CD4-positive, alpha-beta T cell treated with Interleukin-1 beta for 1 hour (primary cell): ENCODE measurements around the gene PITX2.
"Not testable (repeated sequence)": the region's sequence is repeated elsewhere in the genome, so short reads cannot be mapped to it uniquely, and the experiment has no call there.

Source experiments
- DNase-seq, 2 donors: peaks; one replicate each; pipeline ENCODE4 v3.0.0-alpha.2; 2020 to 2022

The PITX2 gene

DNA sequence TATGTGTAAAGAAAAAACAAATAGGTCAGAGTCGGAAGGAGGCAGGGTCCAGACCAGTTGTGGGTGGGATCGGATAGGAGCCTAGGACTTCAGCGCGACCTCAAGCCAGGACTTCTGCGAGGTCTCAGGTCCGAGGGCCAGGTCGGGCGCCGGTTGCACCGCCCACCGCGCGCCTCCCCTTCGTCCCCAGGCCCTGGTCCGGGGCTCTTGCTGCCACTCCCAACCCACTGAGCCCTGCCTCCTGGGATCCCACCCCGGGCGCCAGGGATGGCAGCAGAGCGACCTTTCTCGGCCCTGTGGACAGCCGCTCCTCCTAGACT lies 12.3 kb downstream of the PITX2 start:
- DNase-seq, result no peak

DNA sequence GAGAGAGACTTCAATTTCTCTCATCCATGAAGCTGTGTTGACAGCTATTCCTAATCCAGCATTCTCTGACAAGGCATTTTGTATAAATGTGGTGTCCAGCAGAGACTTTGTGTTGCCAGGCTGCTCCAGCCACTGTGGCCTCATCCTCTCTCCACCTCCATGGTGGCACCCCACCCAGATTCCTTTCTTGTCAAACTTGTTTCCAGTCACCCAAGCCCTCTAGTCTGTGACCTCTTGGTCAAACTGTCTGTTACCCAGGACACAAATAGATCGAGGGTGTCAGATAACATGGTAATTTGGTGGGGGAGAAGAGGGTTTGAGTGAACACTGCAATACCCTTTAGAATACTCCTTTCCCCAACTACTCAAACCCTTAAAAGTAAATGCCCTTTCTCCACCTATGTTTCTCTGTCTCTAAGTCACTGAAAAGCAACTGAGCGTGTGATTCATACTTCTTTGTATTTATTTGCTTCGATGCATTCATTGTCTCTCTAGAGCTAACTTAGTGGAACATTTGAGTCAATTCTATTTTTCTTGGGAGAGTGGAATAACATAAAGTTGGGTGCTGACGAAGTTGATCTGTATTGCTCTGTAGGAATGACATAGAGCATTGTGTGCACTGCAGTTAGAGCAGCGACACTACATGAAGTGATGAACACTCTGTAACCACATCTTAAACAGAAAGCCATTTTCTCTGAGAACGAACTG lies 13.7 kb downstream of the PITX2 start:
- DNase-seq, result no peak

DNA sequence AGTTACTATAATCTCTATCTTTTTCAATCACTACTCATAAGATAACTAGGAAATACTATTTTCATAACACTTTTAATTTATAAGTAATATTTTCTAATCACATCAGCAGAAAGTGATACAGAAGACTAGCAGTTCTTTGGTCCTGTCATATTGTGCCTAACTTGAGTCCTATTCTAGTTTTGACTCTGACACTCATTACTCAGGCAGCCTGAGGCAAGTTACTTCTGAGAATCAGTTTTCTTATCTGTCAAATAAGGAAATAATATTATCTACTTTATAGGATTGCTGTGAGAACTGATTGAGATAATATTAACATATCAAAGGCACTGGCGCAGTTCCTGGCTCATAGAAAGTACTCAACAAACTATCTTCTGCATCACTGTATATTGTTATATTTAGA lies 17.8 kb downstream of the PITX2 start:
- no peak for DNase-seq

DNA sequence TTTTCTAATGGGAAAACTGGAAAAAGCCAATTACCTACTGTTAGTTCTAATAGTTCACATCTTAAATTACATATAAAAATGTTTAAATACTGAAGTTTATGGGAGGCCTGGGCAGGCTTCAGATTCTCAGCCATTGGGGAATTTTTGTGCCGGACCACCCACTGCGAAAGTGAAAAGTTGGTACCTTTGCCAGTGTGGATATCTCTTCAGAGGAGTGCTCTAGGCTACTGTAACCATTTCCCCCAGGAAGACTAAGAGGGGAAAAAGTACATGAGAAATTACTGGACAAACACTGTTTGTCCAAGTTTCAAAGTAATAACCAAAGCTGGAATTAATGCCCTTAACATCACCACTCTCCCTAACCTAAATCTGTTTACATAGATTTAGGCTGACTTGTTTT lies 20.8 kb downstream of the PITX2 start:
- no peak for DNase-seq

DNA sequence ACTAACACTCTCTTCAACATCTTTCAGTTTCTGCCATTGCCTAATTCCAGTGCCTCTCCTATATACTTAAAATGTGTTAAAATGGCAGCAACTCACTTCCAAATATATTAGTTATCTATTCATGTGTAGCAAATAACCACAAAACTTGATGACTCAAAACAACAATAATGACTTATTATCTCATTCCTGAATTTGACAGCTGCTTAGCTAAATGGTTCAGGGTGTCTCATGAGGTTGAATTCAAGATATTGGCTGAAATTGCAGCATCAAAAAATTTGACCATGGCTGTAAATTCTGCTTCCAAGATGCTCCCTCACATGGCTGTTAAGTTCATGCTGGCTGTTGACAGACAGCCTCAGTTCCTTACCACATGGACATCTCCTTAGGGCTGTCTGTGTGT lies 25.3 kb downstream of the PITX2 start:
- no peak for DNase-seq

- no peak for DNase-seq
Observed at GRCh38 chr4:110596431-110596830, 26.4 kb downstream of the PITX2 start.

- DNase-seq, result no peak
Observed at GRCh38 chr4:110595583-110595982, 27.3 kb downstream of the PITX2 start.

- no peak for DNase-seq
Observed at GRCh38 chr4:110589297-110589696, 33.6 kb downstream of the PITX2 start.

GRCh38 chr4:110587666-110588285 lies 35.1 kb downstream of the PITX2 start:
- DNase-seq, result no peak

GRCh38 chr4:110586131-110586850 lies 36.6 kb downstream of the PITX2 start:
- no peak for DNase-seq

- not testable (repeated sequence) for DNase-seq
Observed at GRCh38 chr4:110576696-110577095, 46.2 kb downstream of the PITX2 start.
